Stimulated activated CD8-positive, alpha-beta memory T cell treated with anti-CD3 and anti-CD28 coated beads, Interleukin-4, amount 100 ng/mL, for 24 hours (primary cell): Measurements from ENCODE around the gene APLN.

Source experiments
- DNase-seq: peaks from one replicate; pipeline ENCODE4 v3.0.0-alpha.2; 2020; ENCODE audit warnings: low read depth

The APLN gene

GRCh38 chrX:129659861-129660260 is 5.1 kb upstream of the APLN start:
- no peak for DNase-seq

- DNase-seq = no peak
These were observed 4.4 kb upstream of the APLN start for GRCh38 chrX:129659141-129659540.

- DNase-seq = no peak
These were observed 3.7 kb upstream of the APLN start for GRCh38 chrX:129658429-129658828.

GRCh38 chrX:129655547-129656249 is 942 bp upstream of the APLN start:
- DNase-seq = no peak

- no peak for DNase-seq
These were observed 645 bp downstream of the APLN start for GRCh38 chrX:129653971-129654651.

GRCh38 chrX:129653181-129653970 is 1.4 kb downstream of the APLN start:
- DNase-seq = no peak

- no peak for DNase-seq
These were observed 2.1 kb downstream of the APLN start for GRCh38 chrX:129652565-129653169.

- DNase-seq = no peak
These were observed 2.8 kb downstream of the APLN start for GRCh38 chrX:129651756-129652564.

- no peak for DNase-seq
These were observed 3.8 kb downstream of the APLN start for GRCh38 chrX:129650821-129651510.

- no peak for DNase-seq
These were observed 4.5 kb downstream of the APLN start for GRCh38 chrX:129650183-129650689.

GRCh38 chrX:129649268-129650182 is 5.2 kb downstream of the APLN start:
- no peak for DNase-seq

- DNase-seq = no peak
These were observed 6.1 kb downstream of the APLN start for GRCh38 chrX:129648514-129649267.

GRCh38 chrX:129647418-129648410 is 7.0 kb downstream of the APLN start:
- DNase-seq = no peak

GRCh38 chrX:129646566-129647417 is 8.0 kb downstream of the APLN start:
- DNase-seq = no peak

- DNase-seq = no peak
These were observed 12.1 kb downstream of the APLN start for GRCh38 chrX:129642641-129643040.

GRCh38 chrX:129641941-129642340 is 12.8 kb downstream of the APLN start:
- no peak for DNase-seq

- no peak for DNase-seq
These were observed 13.3 kb downstream of the APLN start for GRCh38 chrX:129641469-129641868.
